Adrenal gland (tissue), 12 donors: Measurements from ENCODE around the gene TBKBP1. TPM values are rescaled to one million over a fixed set of nuclear protein-coding genes. Genes with fewer than 3 reads are reported as not detected.
A peak's percentile ranks its signal among the peaks of the same experiment; 100 is the strongest.

ENCODE experiments used
- DNase-seq, 7 donors: peaks; one replicate each; pipeline ENCODE4 v3.0.0-alpha.2; 2019 to 2020
- H3K27ac ChIP-seq, 5 donors: fragments of 200-600 bp; sonication (generic) in 4 of 5; 1 replicate in 3 of 5; 2 replicates in 2 of 5; pipeline versions ENCODE4 v1.5.1 to v1.8.0; 2016 to 2020; ENCODE audit warnings: mild to moderate bottlenecking in 1 of 5
- H3K27me3 ChIP-seq: fragments of 200-600 bp; 2 replicates; pipeline ENCODE4 v1.8.0; 2021
- H3K36me3 ChIP-seq, 2 donors: fragments of 200-600 bp; replicated peaks in 1 of 2; 1 replicate in 1 of 2; 2 replicates in 1 of 2; pipeline versions ENCODE4 v1.5.1 to v1.8.0; 2018 to 2022
- H3K4me1 ChIP-seq, 2 donors: fragments of 200-600 bp; replicated peaks in 1 of 2; 1 replicate in 1 of 2; 2 replicates in 1 of 2; pipeline versions ENCODE4 v1.5.1 to v1.8.0; 2018 to 2021
- H3K4me3 ChIP-seq, 4 donors: fragments of 200-600 bp; sonication (generic) in 3 of 4; one replicate each; pipeline ENCODE4 v1.5.1; 2016 to 2018
- H3K9me3 ChIP-seq, 3 donors: fragments of 200-600 bp; sonication (generic) in 1 of 3; replicated peaks in 1 of 3; 1 replicate in 2 of 3; 2 replicates in 1 of 3; pipeline versions ENCODE4 v1.5.1 to v1.8.0; 2016 to 2021
- CTCF ChIP-seq, 6 experiments: fragments of 450-650 bp in 4 of 6; fragments of 200-600 bp in 2 of 6; sonication (generic) in 1 of 6; IDR thresholded peaks; 1 replicate in 5 of 6; 2 replicates in 1 of 6; pipeline versions ENCODE4 v1.5.1 to v1.8.0; 2016 to 2021; ENCODE audit warnings: antibody characterized with exemption in 6 of 6, mild to moderate bottlenecking in 2 of 6, moderate library complexity in 1 of 6
- POLR2A ChIP-seq, 2 donors: fragments of 450-650 bp; IDR thresholded peaks; one replicate each; pipeline ENCODE4 v1.6.1; 2017; ENCODE audit warnings: antibody characterized with exemption in 2 of 2, mild to moderate bottlenecking in 2 of 2, moderate library complexity in 1 of 2
- WGBS, 4 donors: extraction: QIAGEN DNeasy Blood & Tissue Kit in 2 of 4; methylation state at CpG; one replicate each; pipeline versions ENCODE4 v1.1.5 to v1.1.7; 2013 to 2017; 5-methylcytosine and 5-hydroxymethylcytosine counted together
- intact Hi-C, 2 donors: fragments of 100-400 bp; cut with DNase I; formaldehyde crosslinking; loops; one replicate each; pipeline versions ENCODE4 v1.14.1 to v1.15.0; 2022 to 2023
- polyA plus RNA-seq, 3 donors: library from polyadenylated mRNA; stranded (reverse); fragments of 200-250 nt in 2 of 3; fragments of 350-450 nt in 1 of 3; fragmentation: Illumina TruSeq in 1 of 3; extraction: RNeasy Lipid Tissue Mini Kit (QIAGEN cat#74804) in 1 of 3; gene quantifications; one replicate each; pipeline ENCODE4 v1.2.3, GENCODE V29; 2013 to 2014
- total RNA-seq, 9 donors: library from RNA; depleted of rRNA in 4 of 9; stranded (reverse); fragments of >200 nt in 4 of 9; fragments of 120-200 nt in 1 of 9; fragmentation: NEBNext Ultra II Directional in 1 of 9; extraction: Animal tissue kit (Norgen Biotek cat#: 25700) in 1 of 9; gene quantifications; one replicate each; pipeline versions ENCODE4 v1.1.0 to v1.2.4, GENCODE V29; 2013 to 2023
- donor health status: healthy with polysubstance abuse.
- donor health status: Bipolar disorder and iron deficiency.
- donor health status: DM: yes; HTN: yes; CAD: no.
- donor health status: DM: no; HTN: no; CAD: no.
- donor health status: DM: no; HTN: no; CAD: no.
- donor health status: DM: yes; HTN: yes; CAD: no.

The TBKBP1 gene
- total and polyA plus RNA-seq, 12 donors: 3.9 to 63.9 (median 11.5) TPM

- H3K4me1 ChIP-seq: peaks cover 0 to 3% of the 10 kb centered on the region in 2 donors
- DNase-seq: no peak
- intact Hi-C loops: no loop called here
Measured at GRCh38 chr17:47716375-47716774, 22.4 kb downstream of the TBKBP1 start.

GRCh38 chr17:47717261-47717697 is 23.3 kb downstream of the TBKBP1 start:
- Histone ChIP-seq H3K27ac (no peak overlapping the region), H3K4me1 (peaks cover 0 to 3% of the 10 kb centered on the region in 2 donors), H3K9me3 (no peaks in the 10 kb centered on the region), H3K27me3 (peaks cover 17% of the 10 kb centered on the region), H3K36me3 (no peaks in the 10 kb centered on the region), H3K4me3 (no peak overlapping the region)
- no peak for DNase-seq
- 50 to 70% (median 56%) methylated on average over 2 of the region's 2 CpGs for WGBS, 4 donors
- intact Hi-C loops: no loop called here
- TF ChIP-seq POLR2A (IDR thresholded peaks at IDR 0.05) (no peak), CTCF (IDR thresholded peaks at IDR 0.05) (peak in 4 of 6 experiments; percentile 22 to 31 (median 27))

More at GRCh38 chr17:47716375-47716774, 22.4 kb downstream of the TBKBP1 start:
- H3K9me3 ChIP-seq: no peaks in the 10 kb centered on the region
- peaks cover 9% of the 10 kb centered on the region for H3K27me3 ChIP-seq
- H3K4me3 ChIP-seq: no peak overlapping the region
- 71 to 100% (median 96%) methylated on average over 1 to 3 of the region's 3 CpGs for WGBS, 4 donors
- H3K27ac ChIP-seq: no peak overlapping the region
- no peaks in the 10 kb centered on the region for H3K36me3 ChIP-seq
- TF ChIP-seq CTCF (IDR thresholded peaks at IDR 0.05) (no peak), POLR2A (IDR thresholded peaks at IDR 0.05) (no peak)

GRCh38 chr17:47717979-47718621 is 24.1 kb downstream of the TBKBP1 start:
- intact Hi-C loops: no loop called here
- no peak overlapping the region for H3K27ac ChIP-seq
- H3K36me3 ChIP-seq: no peaks in the 10 kb centered on the region
- no peak for DNase-seq
- peaks cover 0 to 3% of the 10 kb centered on the region in 2 donors for H3K4me1 ChIP-seq
- peaks cover 26% of the 10 kb centered on the region for H3K27me3 ChIP-seq
- H3K4me3 ChIP-seq: no peak overlapping the region
- no peaks in the 10 kb centered on the region for H3K9me3 ChIP-seq
- TF ChIP-seq POLR2A (IDR thresholded peaks at IDR 0.05) (no peak), CTCF (IDR thresholded peaks at IDR 0.05) (no peak)
- WGBS, 4 donors: 33 to 47% (median 40%) methylated on average over 9 of the region's 9 CpGs

- DNase-seq: no peak
- no peak overlapping the region for H3K27ac ChIP-seq
- intact Hi-C loops: no loop called here
- TF ChIP-seq CTCF (IDR thresholded peaks at IDR 0.05) (no peak), POLR2A (IDR thresholded peaks at IDR 0.05) (no peak)
- no peaks in the 10 kb centered on the region for H3K9me3 ChIP-seq
- 54 to 66% (median 58%) methylated on average over 8 of the region's 8 CpGs for WGBS, 4 donors
- H3K4me3 ChIP-seq: no peak overlapping the region
- H3K27me3 ChIP-seq: peaks cover 30% of the 10 kb centered on the region
- peaks cover 0 to 3% of the 10 kb centered on the region in 2 donors for H3K4me1 ChIP-seq
- no peaks in the 10 kb centered on the region for H3K36me3 ChIP-seq
Measured at GRCh38 chr17:47718634-47719405, 24.9 kb downstream of the TBKBP1 start.
